SJCRH30 (cell line): ENCODE measurements around the gene ALKBH4. TPM values are rescaled to one million over a fixed set of nuclear protein-coding genes. Genes with fewer than 3 reads are reported as not detected.
"Not testable (repeated sequence)": the region's sequence is repeated elsewhere in the genome, so short reads cannot be mapped to it uniquely, and the experiment has no call there.

Experiments used
- DNase-seq, 2 experiments: peaks; one replicate each; pipeline ENCODE4 v3.0.0-alpha.2; 2015 to 2020
- H3K27ac ChIP-seq: fragments of 250-450 bp; sonication (Bioruptor Pico); 2 replicates; pipeline ENCODE4 v1.5.1; 2020; ENCODE audit warnings: mild to moderate bottlenecking, moderate library complexity
- H3K27me3 ChIP-seq: fragments of 250-450 bp; sonication (Bioruptor Pico); 2 replicates; pipeline ENCODE4 v1.5.1; 2020; ENCODE audit warnings: mild to moderate bottlenecking, moderate library complexity
- H3K36me3 ChIP-seq: fragments of 250-450 bp; sonication (Bioruptor Pico); 2 replicates; pipeline ENCODE4 v1.5.1; 2020; ENCODE audit warnings: mild to moderate bottlenecking, moderate library complexity
- H3K4me1 ChIP-seq: fragments of 250-450 bp; sonication (Bioruptor Pico); 2 replicates; pipeline ENCODE4 v1.5.1; 2020; ENCODE audit warnings: mild to moderate bottlenecking, moderate library complexity
- H3K4me3 ChIP-seq: fragments of 250-450 bp; sonication (Bioruptor Pico); 2 replicates; pipeline ENCODE4 v1.5.1; 2020; ENCODE audit warnings: mild to moderate bottlenecking, moderate library complexity
- H3K9me3 ChIP-seq: fragments of 250-450 bp; sonication (Bioruptor Pico); replicated peaks from 2 replicates; pipeline ENCODE4 v1.5.1; 2020; ENCODE audit warnings: mild to moderate bottlenecking, moderate library complexity
- total RNA-seq: library from RNA; depleted of rRNA; stranded (reverse); fragments of >200 nt; shearing (Covaris generic); gene quantifications from 2 replicates; pipeline ENCODE4 v1.2.3, GENCODE V29; 2014; rRNA removed

Gene ALKBH4
- total RNA-seq, 1 experiment from 2014 or later, result 16.2 TPM

- no peak overlapping the region for H3K27ac ChIP-seq
- H3K9me3 ChIP-seq, result no peaks in the 10 kb centered on the region
- no peaks in the 10 kb centered on the region for H3K27me3 ChIP-seq
- no peak overlapping the region for H3K4me3 ChIP-seq
- no peak for DNase-seq
- H3K36me3 ChIP-seq, result peaks cover 60% of the 10 kb centered on the region
- no peaks in the 10 kb centered on the region for H3K4me1 ChIP-seq
Measured at GRCh38 chr7:102413611-102414010, 51.1 kb downstream of the ALKBH4 start.

GRCh38 chr7:102413091-102413490, 51.6 kb downstream of the ALKBH4 start:
- Histone ChIP-seq H3K9me3 (no peaks in the 10 kb centered on the region), H3K27me3 (no peaks in the 10 kb centered on the region), H3K36me3 (peaks cover 60% of the 10 kb centered on the region), H3K27ac (no peak overlapping the region), H3K4me3 (no peak overlapping the region), H3K4me1 (no peaks in the 10 kb centered on the region)
- no peak for DNase-seq

- Histone ChIP-seq H3K27ac (no peak overlapping the region), H3K36me3 (peaks cover 63% of the 10 kb centered on the region)
Measured at GRCh38 chr7:102412548-102412947, 52.1 kb downstream of the ALKBH4 start.

GRCh38 chr7:102410918-102411317, 53.7 kb downstream of the ALKBH4 start:
- Histone ChIP-seq H3K4me1 (no peaks in the 10 kb centered on the region), H3K9me3 (no peaks in the 10 kb centered on the region), H3K36me3 (peaks cover 78% of the 10 kb centered on the region), H3K27ac (no peak overlapping the region), H3K4me3 (no peak overlapping the region), H3K27me3 (no peaks in the 10 kb centered on the region)
- DNase-seq, result no peak

More at GRCh38 chr7:102412548-102412947, 52.1 kb downstream of the ALKBH4 start:
- Histone ChIP-seq H3K4me1 (no peaks in the 10 kb centered on the region), H3K9me3 (no peaks in the 10 kb centered on the region), H3K4me3 (no peak overlapping the region), H3K27me3 (no peaks in the 10 kb centered on the region)
- DNase-seq, result peak in 1 of 2 experiments; percentile 32

GRCh38 chr7:102410123-102410522, 54.5 kb downstream of the ALKBH4 start:
- H3K36me3 ChIP-seq, result peaks cover 86% of the 10 kb centered on the region
- H3K27me3 ChIP-seq, result no peaks in the 10 kb centered on the region
- no peak for DNase-seq
- no peak overlapping the region for H3K4me3 ChIP-seq
- no peaks in the 10 kb centered on the region for H3K9me3 ChIP-seq
- H3K4me1 ChIP-seq, result no peaks in the 10 kb centered on the region
- no peak overlapping the region for H3K27ac ChIP-seq

GRCh38 chr7:102409340-102409739, 55.3 kb downstream of the ALKBH4 start:
- no peak for DNase-seq
- Histone ChIP-seq H3K27ac (no peak overlapping the region), H3K27me3 (no peaks in the 10 kb centered on the region), H3K4me3 (no peak overlapping the region), H3K9me3 (no peaks in the 10 kb centered on the region), H3K36me3 (peaks cover 83% of the 10 kb centered on the region), H3K4me1 (no peaks in the 10 kb centered on the region)

- H3K4me1 ChIP-seq, H3K27me3 ChIP-seq, H3K4me3 ChIP-seq, DNase-seq, H3K27ac ChIP-seq, H3K9me3 ChIP-seq: not testable (repeated sequence)
- H3K36me3 ChIP-seq, result peaks cover 83% of the 10 kb centered on the region
Measured at GRCh38 chr7:102408530-102408929, 56.1 kb downstream of the ALKBH4 start.

GRCh38 chr7:102407910-102408309, 56.8 kb downstream of the ALKBH4 start:
- Histone ChIP-seq H3K27ac (no peak overlapping the region), H3K4me3 (no peak overlapping the region), H3K36me3 (peaks cover 83% of the 10 kb centered on the region), H3K9me3 (no peaks in the 10 kb centered on the region), H3K4me1 (no peaks in the 10 kb centered on the region), H3K27me3 (no peaks in the 10 kb centered on the region)
- DNase-seq, result no peak

Other genes with a start within 250 kb of the ALKBH4 start
- 12.3 and 13.4 TPM in 2 replicates for gene SH2B2, start 178.0 kb downstream of the ALKBH4 start, total RNA-seq
- gene SPDYE6, start 108.4 kb downstream of the ALKBH4 start, total RNA-seq, result not detected in 2 replicates
- gene PRKRIP1, start 68.5 kb downstream of the ALKBH4 start, total RNA-seq, result 20.0 and 24.4 TPM in 2 replicates
- 24.6 and 25.6 TPM in 2 replicates for gene ORAI2, start 31.3 kb downstream of the ALKBH4 start, total RNA-seq
- 26.1 and 27.8 TPM in 2 replicates for gene LRWD1, start 121 bp upstream of the ALKBH4 start, total RNA-seq
- gene POLR2J, start 14.1 kb upstream of the ALKBH4 start, total RNA-seq, result 70.1 and 73.2 TPM in 2 replicates
- gene RASA4B, start 52.9 kb upstream of the ALKBH4 start, total RNA-seq, result 1.5 and 2.5 TPM in 2 replicates
- 2.8 and 3.7 TPM in 2 replicates for gene UPK3BL2, start 78.8 kb upstream of the ALKBH4 start, total RNA-seq
- gene SPDYE2, start 86.4 kb upstream of the ALKBH4 start, total RNA-seq, result 0.10 TPM in 1 of 2 replicates, not detected in the other
- gene POLR2J3, start 107.7 kb upstream of the ALKBH4 start, total RNA-seq, result 21.5 and 27.3 TPM in 2 replicates
- gene RASA4, start 151.9 kb upstream of the ALKBH4 start, total RNA-seq, result 3.1 and 5.3 TPM in 2 replicates
- 14.8 and 23.6 TPM in 2 replicates for gene UPK3BL1, start 177.9 kb upstream of the ALKBH4 start, total RNA-seq
- not detected in 2 replicates for gene SPDYE2B, start 185.5 kb upstream of the ALKBH4 start, total RNA-seq
- 1.0 and 1.6 TPM in 2 replicates for gene POLR2J2, start 206.8 kb upstream of the ALKBH4 start, total RNA-seq